CD4-positive, alpha-beta T cell treated with Interleukin-10 for 1 hour (primary cell): Measurements from ENCODE around the gene GTF2IRD1.
"Not testable (repeated sequence)": the region's sequence is repeated elsewhere in the genome, so short reads cannot be mapped to it uniquely, and the experiment has no call there.

Experiments used
- DNase-seq: peaks from one replicate; pipeline ENCODE4 v3.0.0-alpha.2; 2020

GTF2IRD1 gene

DNA sequence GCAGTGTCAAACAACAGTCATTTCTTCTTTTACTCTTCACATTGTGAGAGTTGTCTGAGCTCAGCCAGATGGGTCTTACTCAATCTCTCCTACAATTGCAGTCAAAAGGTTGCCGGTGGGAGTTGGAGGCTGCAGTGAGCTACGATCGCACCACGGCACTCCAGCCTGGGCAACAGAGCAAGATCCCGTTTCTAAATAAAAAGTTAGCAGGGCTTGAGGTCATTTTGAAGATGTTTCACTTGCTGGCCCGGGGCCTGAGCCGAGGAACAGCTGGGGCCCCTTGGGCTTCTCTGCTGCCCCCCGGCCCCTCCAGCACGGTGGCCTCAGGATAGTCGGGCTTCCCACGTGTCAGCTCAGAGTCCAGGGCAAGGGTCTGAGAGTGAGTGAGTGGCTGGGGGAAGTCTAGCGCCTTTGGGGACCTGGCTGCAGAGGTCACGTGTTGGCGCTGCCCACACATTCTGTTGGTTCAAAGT, 40.4 kb downstream of the GTF2IRD1 start:
- DNase-seq: no peak

DNA sequence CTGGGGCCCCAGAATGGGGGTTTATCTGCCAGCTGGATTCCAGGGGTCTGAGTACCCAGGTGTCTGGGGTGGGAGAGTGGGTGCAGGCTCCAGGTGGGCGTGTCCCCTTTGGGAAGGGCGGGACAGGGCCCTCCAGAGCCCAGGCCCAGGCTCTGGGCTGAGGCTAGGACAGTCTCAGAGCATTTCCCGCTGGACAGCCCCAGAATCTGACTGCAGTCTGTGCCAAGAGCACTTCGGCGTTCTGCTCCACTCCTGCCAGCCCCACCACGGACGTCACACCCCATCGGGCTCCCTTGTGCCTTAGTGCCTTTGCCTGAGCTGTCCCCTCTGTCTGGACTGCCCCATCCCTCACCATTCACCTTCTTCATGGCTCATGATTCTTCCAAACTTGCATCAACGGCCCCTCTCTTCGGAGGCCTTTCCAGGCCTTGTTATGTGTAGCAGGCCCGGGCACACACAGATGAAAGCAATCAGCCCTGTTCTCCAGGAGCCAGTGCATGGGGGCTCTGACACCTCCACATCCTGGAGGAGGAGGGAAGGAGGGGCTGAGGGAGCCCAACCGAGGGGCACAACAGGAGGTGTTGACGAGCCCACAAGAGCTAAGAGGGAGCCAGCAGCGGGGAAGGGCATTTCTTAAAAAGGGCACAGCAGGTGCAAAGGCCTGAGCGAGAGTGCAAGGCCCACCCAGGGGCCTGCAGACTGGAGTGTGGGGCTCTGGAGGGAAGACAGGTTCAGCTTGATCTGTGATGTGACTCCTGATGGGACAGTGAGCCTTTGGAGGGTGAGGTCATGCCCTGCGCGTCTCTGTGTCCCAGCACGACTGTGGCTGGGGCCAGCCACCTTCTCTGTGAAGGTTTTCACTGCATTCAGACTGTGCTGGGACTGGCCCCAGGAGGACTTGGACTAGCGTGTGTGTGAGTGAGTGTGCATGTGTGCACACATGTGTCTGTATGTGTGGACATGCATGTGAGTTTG, 41.7 kb downstream of the GTF2IRD1 start:
- DNase-seq: no peak

DNA sequence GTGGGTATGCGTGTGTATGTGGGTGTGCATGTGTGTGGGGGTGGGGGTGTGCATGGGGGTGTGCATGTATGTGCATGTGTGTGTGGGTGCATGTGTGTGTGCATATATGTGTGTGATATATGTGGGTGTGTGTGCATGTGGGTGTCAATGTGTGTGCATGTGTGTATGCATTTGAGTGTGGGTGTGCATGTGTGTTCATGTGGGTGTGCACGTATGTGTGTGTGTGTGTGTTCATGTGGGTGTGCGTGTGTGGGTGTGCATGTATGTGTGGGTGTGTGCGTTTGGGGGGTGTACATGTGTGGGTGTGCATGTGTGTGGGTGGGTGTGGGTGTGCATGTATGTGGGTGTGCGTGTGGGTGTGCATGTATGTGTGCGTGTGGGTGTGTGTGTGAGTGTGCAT, 42.6 kb downstream of the GTF2IRD1 start:
- DNase-seq: no peak

DNA sequence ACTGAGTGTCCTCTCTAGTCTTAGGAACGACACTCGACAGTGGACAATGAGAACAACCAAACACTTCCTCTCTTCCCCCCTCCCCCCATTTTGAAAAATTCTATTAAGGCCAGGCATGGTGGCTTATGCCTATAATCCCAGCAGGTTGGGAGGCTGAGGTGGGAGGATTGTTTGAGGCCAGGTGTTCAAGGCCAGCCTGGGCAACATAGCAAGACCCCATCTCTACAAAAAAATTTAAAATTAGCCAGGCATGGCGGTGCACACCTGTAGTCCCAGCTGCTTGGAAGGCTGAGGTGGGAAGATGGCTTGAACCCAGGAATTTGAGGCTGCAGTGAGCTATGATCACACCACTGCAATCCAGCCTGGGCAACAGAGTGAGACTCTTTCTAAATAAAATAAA, 43.1 kb downstream of the GTF2IRD1 start:
- not testable (repeated sequence) for DNase-seq

DNA sequence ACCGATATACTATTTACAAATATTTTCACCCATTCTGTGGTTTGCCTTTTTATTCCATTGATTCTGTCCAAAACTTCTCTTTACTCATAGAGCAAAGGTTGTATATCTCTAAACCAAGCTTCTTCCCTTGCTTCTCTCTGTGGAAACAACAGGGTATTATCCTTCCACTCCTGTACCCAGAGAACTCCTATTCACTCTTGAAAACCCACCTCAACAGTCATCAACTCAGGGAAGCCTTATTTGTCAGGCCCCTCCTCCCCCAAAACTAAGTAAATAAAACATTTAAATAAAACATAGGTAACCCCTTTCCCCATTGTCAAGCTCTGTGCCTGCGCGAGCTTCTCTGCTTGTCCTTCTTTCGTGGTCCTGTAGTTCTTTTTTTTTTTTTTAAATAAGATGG, 44.6 kb downstream of the GTF2IRD1 start:
- DNase-seq: no peak

DNA sequence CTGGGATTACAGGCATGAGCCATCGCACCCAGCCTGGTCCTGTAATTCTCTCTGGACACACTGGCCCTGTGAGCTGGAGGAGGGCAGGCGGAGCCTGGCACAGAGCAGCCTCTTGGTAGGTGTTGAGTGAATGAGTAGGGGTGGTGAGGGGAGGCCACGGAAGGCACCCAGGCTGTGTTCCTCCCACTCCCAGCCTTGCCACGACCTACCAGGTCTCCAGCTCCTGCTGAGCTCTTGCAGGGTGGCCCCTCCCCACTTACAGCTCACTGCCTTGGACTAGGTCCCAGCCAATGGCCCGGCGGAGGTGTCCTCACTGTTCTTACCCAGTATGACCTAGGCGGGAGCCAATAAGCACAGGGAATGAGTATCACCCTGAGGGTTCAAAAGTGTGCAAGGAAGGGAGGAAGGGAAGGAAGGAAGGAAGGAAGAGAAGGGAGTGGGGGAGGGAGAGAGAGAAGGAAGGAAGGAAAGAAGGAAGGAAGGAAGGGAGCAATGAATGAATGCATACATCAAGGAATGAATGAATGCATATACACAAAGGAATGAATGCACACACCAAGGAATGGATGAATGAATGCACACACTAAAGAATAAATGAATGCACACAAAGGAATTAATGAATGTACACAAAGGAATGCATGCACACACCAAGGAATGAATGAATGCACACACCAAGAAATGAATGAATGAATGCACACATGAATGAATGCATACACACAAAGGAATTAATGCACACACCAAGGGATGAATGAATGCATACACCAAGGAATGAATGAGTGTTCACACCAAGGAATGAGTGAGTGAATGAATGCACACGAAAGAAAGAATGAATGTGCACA, 45.5 kb downstream of the GTF2IRD1 start:
- no peak for DNase-seq

DNA sequence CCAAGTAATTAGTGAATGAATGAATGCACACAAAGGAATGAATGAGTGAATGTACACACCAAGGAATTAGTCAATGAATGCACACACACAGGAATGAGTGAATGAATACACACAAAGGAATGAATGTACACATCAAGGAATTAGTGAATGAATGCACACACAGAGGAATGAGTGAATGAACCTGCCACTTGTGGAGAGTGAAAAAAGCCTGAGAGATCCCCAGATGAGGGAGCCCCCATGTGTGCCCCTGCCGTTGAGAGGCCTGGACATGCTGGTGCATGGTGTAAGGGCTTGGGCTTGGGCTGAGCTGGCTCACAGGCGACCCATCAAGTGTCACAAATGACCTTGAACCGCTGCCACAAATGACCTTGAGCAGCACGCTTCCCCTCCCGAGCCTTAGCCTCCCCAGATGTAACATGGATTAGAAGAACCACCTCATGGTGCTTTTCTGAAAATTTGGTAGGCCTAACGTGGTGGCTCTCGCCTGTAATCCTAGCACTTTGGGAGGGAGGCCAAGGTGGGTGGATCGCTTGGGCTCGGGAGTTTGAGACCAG, 46.2 kb downstream of the GTF2IRD1 start:
- DNase-seq: no peak

DNA sequence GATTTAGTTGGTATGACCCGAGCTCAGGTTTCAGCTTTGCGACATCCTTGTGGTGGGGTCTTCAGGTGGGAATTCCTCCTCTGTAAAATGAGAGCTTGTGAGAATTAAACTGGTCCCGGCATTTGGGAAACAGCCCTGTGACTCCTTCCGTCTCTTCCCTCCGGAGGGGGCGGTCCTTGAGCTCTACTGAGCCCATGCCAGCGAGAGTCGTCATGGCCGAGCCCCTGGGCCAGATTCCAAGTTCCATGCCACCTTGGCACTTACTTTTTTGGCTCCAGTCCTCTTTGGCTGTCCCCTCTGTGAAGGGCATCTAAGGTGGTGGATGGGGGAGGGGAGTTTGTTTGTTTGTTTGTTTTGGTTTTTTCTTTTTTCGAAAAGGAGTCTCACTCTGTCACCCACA, 47.6 kb downstream of the GTF2IRD1 start:
- no peak for DNase-seq

DNA sequence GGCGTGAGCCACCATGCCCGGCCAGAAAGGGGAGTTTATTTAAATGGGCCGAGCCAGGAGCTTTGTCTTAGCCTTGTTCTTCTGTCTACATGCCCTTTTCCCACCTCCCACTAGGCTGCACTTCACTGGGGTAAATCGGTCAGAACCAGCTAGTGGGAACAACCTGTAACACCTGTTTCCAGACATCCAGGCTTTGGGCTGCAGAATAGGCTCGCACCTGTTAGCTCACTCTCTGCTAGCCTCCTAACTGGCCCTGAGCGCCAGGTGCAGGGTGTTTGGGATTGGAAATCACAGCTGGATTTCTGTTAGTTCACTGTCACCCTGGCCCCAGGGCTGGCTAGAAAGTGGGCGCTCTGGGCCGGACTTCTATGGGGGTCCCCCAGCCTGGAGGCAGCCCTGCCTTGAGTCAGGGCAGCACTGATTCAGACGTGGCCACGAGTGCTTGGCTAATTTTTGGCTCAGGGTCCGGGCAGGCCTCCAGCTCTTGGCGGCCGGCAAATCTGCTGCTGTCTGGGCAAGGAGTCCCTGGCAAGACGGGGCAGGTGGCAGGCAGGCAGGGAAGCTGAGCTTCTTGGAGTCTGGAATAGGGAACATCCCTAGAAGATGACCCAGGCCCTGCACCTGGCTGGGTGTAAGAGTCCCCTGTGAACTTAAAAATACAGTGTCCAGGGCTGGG, 48.6 kb downstream of the GTF2IRD1 start:
- no peak for DNase-seq

DNA sequence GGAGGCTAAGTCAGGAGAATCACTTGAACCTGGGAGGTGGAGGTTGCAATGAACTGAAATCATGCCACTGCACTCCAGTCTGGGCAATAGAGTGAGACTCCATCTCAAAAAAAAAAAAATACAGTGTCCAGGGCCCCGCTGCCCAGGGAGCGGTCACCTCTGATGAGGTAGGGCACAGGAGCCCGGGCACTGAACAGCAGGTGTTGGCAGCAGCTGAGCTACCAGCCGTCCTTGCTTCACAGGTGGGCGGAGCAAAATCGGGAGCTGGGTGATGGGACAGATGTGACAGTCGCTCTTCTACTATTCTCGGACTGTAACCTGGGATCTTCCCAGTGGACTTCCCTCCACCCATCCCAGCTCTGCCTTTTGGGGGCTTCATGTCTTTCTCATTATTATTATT, 49.4 kb downstream of the GTF2IRD1 start:
- no peak for DNase-seq

DNA sequence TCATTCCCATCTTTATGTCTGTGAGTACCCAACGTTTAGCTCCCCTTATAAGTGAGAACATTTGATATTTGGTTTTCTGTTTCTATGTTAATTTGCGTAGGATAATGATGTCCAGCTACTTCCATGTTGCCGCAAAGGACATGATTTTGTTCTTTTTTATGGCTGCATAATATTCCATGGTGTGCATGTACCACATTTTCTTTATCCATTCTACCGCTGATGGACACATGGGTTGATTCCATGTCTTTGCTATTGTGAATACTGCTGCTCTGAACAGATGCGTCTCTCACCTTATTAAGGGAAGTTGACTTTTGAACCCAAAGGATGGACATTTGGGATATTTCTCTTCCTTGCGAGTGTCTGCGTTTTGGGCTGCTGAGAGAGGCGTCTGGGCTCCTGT, 50.2 kb downstream of the GTF2IRD1 start:
- DNase-seq: no peak

DNA sequence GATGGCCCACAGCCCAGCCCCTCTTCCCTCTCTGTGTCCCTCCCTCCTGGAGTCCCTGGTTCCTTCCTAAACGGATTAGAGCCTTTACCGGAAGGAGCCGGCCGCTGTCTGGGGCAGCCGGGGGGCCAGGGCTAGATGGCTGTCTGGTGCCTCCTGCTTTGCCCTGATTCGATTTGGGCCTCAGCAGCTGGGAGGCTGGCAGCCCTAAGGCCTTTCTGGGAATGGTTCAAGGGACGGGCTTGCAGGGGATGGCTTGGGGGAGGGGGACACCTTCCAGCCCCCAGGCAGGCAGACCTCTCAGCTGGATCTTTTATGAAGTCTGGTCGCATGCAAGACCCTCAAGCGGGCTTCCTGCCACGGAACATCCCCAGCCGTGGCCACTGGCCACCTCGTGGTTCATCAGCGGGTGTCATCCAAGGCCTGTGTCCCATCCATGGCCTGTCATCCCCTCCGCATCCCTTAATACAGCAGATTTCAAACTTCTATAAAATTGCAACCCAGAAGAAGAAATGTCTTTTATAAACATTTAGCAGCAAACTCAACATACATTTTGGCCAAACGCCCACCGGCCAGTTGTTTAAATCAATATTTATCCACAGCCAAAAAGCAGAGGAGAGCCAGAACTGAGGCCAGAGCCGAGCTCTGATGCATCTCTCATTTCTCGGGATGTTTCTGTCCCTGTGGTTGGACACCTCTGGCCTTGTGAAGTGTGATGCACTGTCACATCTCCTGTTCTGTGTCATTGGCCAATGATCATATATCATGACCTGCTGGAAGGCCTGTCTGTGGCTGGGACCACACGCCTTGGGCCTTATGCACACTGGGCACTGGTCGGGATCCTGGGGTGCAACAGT, 52.0 kb downstream of the GTF2IRD1 start:
- no peak for DNase-seq

DNA sequence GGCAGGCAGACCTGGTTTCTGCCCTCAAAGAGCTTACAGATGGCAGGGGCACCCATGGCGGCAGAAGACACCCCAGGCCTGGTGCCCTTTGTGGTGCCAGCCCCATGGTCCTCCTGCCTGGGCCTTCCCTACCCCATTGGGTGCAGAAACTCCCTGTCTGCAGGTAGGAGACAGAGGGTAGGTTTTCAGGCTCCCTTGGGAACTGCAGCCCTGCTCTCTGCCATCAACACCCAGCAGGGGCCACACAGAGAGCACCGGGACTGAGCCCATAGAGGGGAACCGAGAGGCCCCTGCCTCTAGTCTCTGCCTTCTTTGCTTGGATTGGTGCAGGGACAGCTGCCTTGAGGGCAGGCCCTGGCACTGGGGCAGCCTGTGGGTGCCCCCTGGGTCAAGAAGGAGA, 52.6 kb downstream of the GTF2IRD1 start:
- no peak for DNase-seq

DNA sequence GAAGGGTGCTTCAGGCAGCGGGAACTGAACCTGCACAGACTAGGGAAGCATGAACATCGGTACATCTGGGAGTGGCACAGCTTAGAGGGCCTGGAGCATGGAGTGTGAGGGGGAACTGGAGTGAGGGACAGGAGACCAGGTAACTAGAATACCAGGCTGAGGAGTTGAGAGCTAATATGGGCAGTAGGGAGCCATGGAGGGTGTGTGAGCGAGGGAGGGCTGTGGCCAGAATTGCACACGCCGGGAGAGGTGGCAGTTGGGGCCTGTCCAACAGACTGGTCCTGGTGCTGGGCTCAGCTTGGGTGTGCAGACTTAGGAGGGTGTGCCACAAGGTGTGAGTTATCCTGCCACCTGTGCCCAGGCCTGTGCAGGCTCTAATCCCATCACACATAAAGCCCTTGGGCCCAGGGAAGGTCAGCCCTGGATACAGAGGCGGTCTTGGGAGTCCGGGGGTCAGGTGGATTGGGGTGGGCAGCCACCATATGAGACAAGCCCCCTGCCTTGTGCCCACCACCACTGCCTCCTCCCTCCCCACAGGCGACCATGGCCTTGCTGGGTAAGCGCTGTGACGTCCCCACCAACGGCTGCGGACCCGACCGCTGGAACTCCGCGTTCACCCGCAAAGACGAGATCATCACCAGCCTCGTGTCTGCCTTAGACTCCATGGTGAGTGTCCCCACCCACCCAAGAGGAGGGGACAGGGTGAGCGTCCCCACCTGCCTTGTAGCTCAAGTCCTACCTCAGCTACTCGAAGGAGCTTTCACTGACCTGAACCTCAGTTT, 54.0 kb downstream of the GTF2IRD1 start:
- DNase-seq: no peak

DNA sequence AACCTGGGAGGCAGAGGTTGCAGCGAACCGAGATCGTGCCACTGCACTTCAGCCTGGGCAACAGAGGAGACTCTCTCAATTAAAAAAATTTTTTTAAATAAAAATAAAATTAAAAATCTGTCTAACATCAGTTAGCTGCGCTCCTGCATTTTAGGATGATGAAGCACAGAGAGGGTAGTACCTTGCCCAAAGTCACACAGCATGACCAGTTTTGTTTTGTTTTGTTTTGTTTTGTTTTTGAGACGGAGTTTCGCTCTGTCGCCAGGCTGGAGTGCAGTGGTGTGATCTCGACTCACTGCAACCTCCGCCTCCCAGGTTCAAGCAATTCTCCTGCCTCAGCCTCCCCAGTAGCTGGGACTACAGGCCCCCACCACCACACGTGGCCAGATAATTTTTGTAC, 55.7 kb downstream of the GTF2IRD1 start:
- DNase-seq: not testable (repeated sequence)

DNA sequence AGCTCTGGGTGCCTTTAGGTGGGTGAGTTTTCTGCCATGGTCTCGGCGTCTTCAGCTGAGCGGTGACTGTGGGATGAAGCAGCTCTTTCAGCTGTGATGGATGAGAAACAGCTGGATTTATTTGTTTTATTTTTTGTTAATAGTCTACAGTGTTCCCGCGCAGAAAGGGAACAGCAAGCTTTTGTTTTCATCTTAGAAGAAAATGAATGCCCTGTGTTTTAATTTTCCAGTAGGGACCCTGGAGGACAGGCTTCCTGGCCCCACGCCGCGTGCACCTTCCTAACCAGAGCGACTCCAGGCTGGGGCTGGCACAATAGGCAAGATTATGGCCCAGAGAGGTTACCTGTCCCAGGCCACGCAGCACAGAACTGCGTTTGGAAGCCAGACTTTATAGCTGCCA, 57.6 kb downstream of the GTF2IRD1 start:
- no peak for DNase-seq

DNA sequence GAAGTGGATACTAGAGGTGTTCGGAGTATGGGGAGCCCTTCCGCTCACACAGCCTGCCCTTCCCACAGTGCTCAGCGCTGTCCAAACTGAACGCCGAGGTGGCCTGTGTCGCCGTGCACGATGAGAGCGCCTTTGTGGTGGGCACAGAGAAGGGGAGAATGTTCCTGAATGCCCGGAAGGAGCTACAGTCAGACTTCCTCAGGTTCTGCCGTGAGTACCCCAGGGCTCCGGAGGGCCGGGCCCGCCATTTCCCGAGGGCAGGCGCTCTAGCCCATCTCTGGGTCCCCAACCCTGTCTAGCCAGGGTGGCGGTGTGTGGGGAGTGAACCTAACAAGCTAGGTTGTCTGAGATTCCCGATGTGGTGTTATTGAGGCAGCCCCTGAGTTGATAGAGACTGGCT, 59.1 kb downstream of the GTF2IRD1 start:
- DNase-seq: no peak

DNA sequence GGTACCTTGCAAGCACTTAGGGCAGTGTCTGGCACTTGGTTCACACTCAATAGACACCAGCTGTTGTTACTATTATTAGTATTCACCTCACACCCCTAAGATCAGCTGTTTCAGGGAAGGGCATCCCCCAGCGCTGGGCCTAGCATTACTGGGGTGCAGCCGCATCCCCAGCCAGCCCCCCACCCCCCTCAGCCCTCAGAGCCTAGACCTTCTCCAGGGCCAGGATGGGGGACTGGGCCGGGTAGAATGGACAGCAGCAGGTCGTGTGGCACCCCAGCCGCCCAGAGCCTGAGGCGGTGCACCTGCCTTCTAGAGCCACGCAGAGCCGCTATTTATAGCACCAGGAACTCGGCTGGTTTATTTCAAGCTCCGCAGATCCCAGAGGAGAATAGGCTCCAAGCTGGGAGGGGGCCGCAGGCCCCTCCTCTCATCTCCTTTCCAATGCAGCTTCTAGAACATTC, 60.5 kb downstream of the GTF2IRD1 start:
- DNase-seq: no peak

DNA sequence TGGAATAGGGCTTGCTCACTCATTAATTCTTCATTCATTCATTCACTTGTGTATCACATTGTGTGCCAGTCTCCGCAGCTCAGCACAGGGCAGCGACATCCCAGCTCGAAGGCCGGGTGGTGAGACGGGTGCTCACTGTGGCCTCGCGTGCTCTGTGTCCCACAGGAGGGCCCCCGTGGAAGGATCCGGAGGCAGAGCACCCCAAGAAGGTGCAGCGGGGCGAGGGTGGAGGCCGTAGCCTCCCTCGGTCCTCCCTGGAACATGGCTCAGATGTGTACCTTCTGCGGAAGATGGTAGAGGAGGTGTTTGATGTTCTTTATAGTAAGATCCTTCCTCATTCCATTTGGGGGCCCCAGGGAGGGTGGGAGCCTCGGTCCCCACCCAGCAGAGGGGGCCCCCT, 61.6 kb downstream of the GTF2IRD1 start:
- no peak for DNase-seq

DNA sequence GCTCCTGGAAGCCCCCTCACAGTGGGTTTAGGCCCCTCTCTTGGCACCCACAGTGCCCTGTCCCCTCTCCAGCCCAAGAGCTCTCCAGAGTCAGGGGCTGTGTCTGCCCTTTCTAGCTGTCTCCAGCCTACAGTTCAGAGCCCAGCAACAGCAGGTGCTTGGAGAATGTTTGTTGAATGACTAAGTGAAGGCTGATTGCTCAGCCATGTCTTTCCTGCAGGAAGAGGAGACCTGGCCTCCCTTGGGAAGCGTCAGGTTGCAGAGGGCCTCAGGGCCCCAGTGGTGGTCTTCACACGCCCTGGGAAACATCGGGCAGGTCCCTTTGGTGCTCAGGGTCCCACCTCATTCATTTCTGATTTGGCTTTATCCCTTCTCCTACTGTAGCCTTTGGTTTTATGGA, 62.5 kb downstream of the GTF2IRD1 start:
- DNase-seq: no peak

DNA sequence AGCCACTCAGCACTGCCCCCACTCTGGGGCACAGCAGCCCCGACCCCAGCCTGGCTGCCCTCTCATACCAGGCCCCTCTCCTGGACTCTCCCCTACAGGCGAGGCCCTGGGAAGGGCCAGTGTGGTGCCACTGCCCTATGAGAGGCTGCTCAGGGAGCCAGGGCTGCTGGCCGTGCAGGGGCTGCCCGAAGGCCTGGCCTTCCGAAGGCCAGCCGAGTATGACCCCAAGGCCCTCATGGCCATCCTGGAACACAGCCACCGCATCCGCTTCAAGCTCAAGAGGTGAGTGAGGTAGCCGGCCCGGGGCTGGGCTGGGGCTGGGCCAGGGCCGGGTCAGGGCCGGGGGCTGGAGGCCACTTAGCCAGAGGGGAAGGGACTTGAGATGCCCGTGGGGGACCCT, 64.3 kb downstream of the GTF2IRD1 start:
- no peak for DNase-seq
